Osteocyte (in vitro differentiated cells): Measurements from ENCODE around the gene ERG. TPM values are rescaled to one million over a fixed set of nuclear protein-coding genes. Genes with fewer than 3 reads are reported as not detected.

ENCODE experiments used
- DNase-seq: peaks from one replicate; pipeline ENCODE4 v3.0.0; 2021; ENCODE audit warnings: mixed read lengths; ENCODE audit not compliant: unreplicated experiment; ENCODE audit errors: extremely low spot score
- H3K27ac Mint-ChIP-seq: one replicate; pipeline ENCODE4 v1.8.0; 2021; ENCODE audit warnings: mild to moderate bottlenecking, mixed read lengths; ENCODE audit not compliant: unreplicated experiment
- H3K27me3 Mint-ChIP-seq: one replicate; pipeline ENCODE4 v1.8.0; 2021; ENCODE audit warnings: mixed read lengths; ENCODE audit not compliant: unreplicated experiment
- H3K36me3 Mint-ChIP-seq: one replicate; pipeline ENCODE4 v1.8.0; 2021; ENCODE audit warnings: mixed read lengths; ENCODE audit not compliant: unreplicated experiment
- H3K4me1 Mint-ChIP-seq: one replicate; pipeline ENCODE4 v1.8.0; 2021; ENCODE audit warnings: mixed read lengths; ENCODE audit not compliant: unreplicated experiment
- H3K4me3 Mint-ChIP-seq: one replicate; pipeline ENCODE4 v1.8.0; 2021; ENCODE audit warnings: mild to moderate bottlenecking, moderate library complexity, mixed read lengths; ENCODE audit not compliant: unreplicated experiment
- H3K9me3 Mint-ChIP-seq: one replicate; pipeline ENCODE4 v1.8.0; 2021; ENCODE audit warnings: mixed read lengths; ENCODE audit not compliant: unreplicated experiment
- CTCF ChIP-seq: fragments of 200-600 bp; sonication (generic); IDR thresholded peaks from 2 replicates; pipeline ENCODE4 v1.5.0; 2021; ENCODE audit warnings: antibody characterized with exemption, mild to moderate bottlenecking, moderate library complexity
- total RNA-seq: library from RNA; stranded (reverse); gene quantifications from 2 replicates; pipeline ENCODE4 v1.2.1, GENCODE V29; 2021

Gene ERG
- total RNA-seq, 1 donor from 2014 or later = 11.0 TPM

DNA sequence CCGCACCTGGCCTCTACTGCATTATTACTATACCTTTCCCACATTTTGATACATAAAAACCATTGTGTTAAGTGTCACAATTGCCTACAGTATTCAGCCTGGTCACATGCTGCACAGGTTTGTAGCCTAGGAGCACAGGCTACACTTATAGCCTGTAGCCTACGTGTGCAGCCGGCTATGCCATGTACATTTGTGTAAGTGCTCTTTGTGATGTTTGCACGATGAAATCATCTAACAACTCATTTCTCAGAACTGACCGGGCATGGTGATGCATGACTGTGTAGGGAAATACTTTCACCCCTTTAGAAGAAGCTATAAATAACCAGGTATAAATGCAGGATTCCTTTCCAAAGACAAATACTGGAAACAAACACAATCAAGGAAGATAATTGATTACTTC lies 12.1 kb downstream of the ERG start:
- no peak overlapping the region for H3K4me3 Mint-ChIP-seq
- H3K4me1 Mint-ChIP-seq = peaks cover 47% of the 10 kb centered on the region
- no peaks in the 10 kb centered on the region for H3K9me3 Mint-ChIP-seq
- no peak for DNase-seq
- peak overlapping the region; percentile 74 for H3K27ac Mint-ChIP-seq
- no peaks in the 10 kb centered on the region for H3K36me3 Mint-ChIP-seq
- no peak for TF ChIP-seq CTCF
- no peaks in the 10 kb centered on the region for H3K27me3 Mint-ChIP-seq

DNA sequence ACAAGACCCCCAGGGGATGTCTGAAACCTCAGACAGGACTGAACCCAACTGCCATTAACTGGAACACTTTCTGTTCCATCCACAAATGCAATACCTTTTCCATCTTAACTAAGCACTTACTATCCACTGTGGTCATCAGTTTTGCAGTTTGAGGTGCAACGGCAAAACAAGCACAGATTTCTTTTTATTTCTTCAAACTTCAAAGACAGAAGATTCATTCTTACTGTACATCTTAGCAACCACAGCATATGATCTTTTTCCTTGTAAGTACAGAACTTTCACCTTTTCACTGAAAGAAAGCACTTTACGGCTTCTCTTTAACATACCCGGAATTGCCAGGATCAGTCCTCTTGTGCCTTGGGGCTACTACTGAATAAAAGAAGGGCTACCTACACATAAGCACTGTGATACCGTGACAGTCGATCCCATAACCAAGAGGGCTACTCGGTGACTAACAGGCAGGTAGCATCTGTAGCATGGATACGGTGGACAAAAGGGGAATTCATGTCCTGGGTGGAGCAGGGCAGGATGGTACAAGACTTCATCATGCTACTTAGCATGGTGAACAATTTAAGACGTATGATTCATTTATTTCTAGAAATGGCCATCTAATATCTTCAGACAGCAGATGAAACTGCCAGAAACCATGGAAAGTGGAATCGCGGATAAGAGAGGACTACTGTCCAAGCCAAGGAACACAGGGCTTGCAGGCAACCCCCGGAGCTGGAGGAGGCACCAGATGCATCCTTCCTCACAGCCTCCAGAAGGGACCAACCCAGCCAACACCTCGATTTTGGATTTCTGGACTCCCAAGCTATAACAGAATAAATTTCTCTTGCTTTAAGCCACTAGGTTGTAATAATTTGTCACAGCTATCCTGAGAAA lies 18.4 kb downstream of the ERG start:
- H3K27me3 Mint-ChIP-seq = no peaks in the 10 kb centered on the region
- DNase-seq = no peak
- H3K27ac Mint-ChIP-seq = no peak overlapping the region
- H3K4me1 Mint-ChIP-seq = peaks cover 14% of the 10 kb centered on the region
- no peak overlapping the region for H3K4me3 Mint-ChIP-seq
- no peaks in the 10 kb centered on the region for H3K9me3 Mint-ChIP-seq
- TF ChIP-seq CTCF = no peak
- no peaks in the 10 kb centered on the region for H3K36me3 Mint-ChIP-seq

GRCh38 chr21:38478782-38479181 lies 19.5 kb downstream of the ERG start:
- Mint-ChIP-seq H3K9me3 (no peaks in the 10 kb centered on the region), H3K4me3 (no peak overlapping the region), H3K27ac (no peak overlapping the region), H3K4me1 (peaks cover 8% of the 10 kb centered on the region), H3K36me3 (no peaks in the 10 kb centered on the region), H3K27me3 (no peaks in the 10 kb centered on the region)
- DNase-seq = no peak
- no peak for TF ChIP-seq CTCF

DNA sequence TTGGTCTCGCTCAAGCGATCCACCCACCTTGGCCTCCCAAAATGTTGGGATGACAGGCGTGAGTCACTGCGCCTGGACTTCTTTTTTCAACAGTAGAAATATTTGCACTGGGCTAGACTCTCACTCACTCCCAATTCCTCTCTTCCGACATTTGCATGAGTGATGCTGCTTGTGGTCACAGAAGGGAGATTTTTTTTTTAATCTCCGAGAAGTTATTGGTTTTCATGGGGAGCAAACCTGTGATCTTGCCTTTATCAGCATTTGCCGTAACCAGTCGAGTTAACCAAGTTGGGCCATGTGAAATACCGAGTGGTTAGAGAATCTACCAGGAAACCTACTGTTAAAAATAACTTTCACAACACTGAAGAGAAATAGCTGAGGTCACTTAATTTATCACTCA lies 21.1 kb downstream of the ERG start:
- TF ChIP-seq CTCF = no peak
- H3K4me1 Mint-ChIP-seq = peaks cover 19% of the 10 kb centered on the region
- no peaks in the 10 kb centered on the region for H3K36me3 Mint-ChIP-seq
- no peak overlapping the region for H3K27ac Mint-ChIP-seq
- no peak overlapping the region for H3K4me3 Mint-ChIP-seq
- DNase-seq = no peak
- H3K27me3 Mint-ChIP-seq = no peaks in the 10 kb centered on the region
- H3K9me3 Mint-ChIP-seq = no peaks in the 10 kb centered on the region

- no peaks in the 10 kb centered on the region for H3K9me3 Mint-ChIP-seq
- DNase-seq = no peak
- no peak overlapping the region for H3K4me3 Mint-ChIP-seq
- no peaks in the 10 kb centered on the region for H3K27me3 Mint-ChIP-seq
- TF ChIP-seq CTCF = no peak
- H3K4me1 Mint-ChIP-seq = peaks cover 19% of the 10 kb centered on the region
- H3K27ac Mint-ChIP-seq = peak overlapping the region; percentile 10
- H3K36me3 Mint-ChIP-seq = no peaks in the 10 kb centered on the region
These were observed 21.9 kb downstream of the ERG start for GRCh38 chr21:38476385-38476784.
